Measurements from ENCODE around the gene ALK. TPM values are rescaled to one million over a fixed set of nuclear protein-coding genes. Genes with fewer than 3 reads are reported as not detected.

ALK gene
- polyA plus RNA-seq, 1 experiment = not detected

- H3K27ac ChIP-seq (ENCODE audit: low read depth, low read length) = no peak overlapping the region
- H3K4me3 ChIP-seq (ENCODE audit: low read depth, low read length) = no peak overlapping the region
- DNase-seq (ENCODE audit: low read depth, low spot score) = no peak
- CTCF ChIA-PET = no interaction called here
- H3K27me3 ChIP-seq (ENCODE audit: control insufficient read depth, insufficient read depth, low read length) = peaks cover 6% of the 10 kb centered on the region
- no peak for TF ChIP-seq CTCF (IDR thresholded peaks at IDR 0.05; ENCODE audit: low read depth, low read length)
- H3K9me3 ChIP-seq (ENCODE audit: control insufficient read depth, insufficient read depth, low read length) = no peaks in the 10 kb centered on the region
- POLR2A ChIA-PET = no interaction called here
Observed at GRCh38 chr2:29363111-29363510, 558.3 kb downstream of the ALK start.

- no peak for DNase-seq (ENCODE audit: low read depth, low spot score)
- Histone ChIP-seq H3K27ac (ENCODE audit: low read depth, low read length) (no peak overlapping the region), H3K4me3 (ENCODE audit: low read depth, low read length) (no peak overlapping the region), H3K27me3 (ENCODE audit: control insufficient read depth, insufficient read depth, low read length) (peaks cover 12% of the 10 kb centered on the region), H3K9me3 (ENCODE audit: control insufficient read depth, insufficient read depth, low read length) (no peaks in the 10 kb centered on the region)
- ChIA-PET POLR2A (no interaction called here), CTCF (no interaction called here)
- no peak for TF ChIP-seq CTCF (IDR thresholded peaks at IDR 0.05; ENCODE audit: low read depth, low read length)
Observed at GRCh38 chr2:29361231-29361630, 560.2 kb downstream of the ALK start.

GRCh38 chr2:29360016-29360784 is 561.2 kb downstream of the ALK start:
- no peak overlapping the region for H3K4me3 ChIP-seq (ENCODE audit: low read depth, low read length)
- H3K27ac ChIP-seq (ENCODE audit: low read depth, low read length) = no peak overlapping the region
- TF ChIP-seq CTCF (IDR thresholded peaks at IDR 0.05; ENCODE audit: low read depth, low read length) = no peak
- H3K27me3 ChIP-seq (ENCODE audit: control insufficient read depth, insufficient read depth, low read length) = peaks cover 12% of the 10 kb centered on the region
- no peaks in the 10 kb centered on the region for H3K9me3 ChIP-seq (ENCODE audit: control insufficient read depth, insufficient read depth, low read length)
- ChIA-PET POLR2A (no interaction called here), CTCF (no interaction called here)
- DNase-seq (ENCODE audit: low read depth, low spot score) = no peak

- DNase-seq (ENCODE audit: low read depth, low spot score) = no peak
- POLR2A ChIA-PET = interaction anchor here (0.7 kb wide), 1 partner anchor 12 kb away, joined by 4 read pairs; no protein-coding TSS in a partner anchor
- Histone ChIP-seq H3K9me3 (ENCODE audit: control insufficient read depth, insufficient read depth, low read length) (no peaks in the 10 kb centered on the region), H3K27ac (ENCODE audit: low read depth, low read length) (no peak overlapping the region), H3K27me3 (ENCODE audit: control insufficient read depth, insufficient read depth, low read length) (peaks cover 22% of the 10 kb centered on the region), H3K4me3 (ENCODE audit: low read depth, low read length) (no peak overlapping the region)
- TF ChIP-seq CTCF (IDR thresholded peaks at IDR 0.05; ENCODE audit: low read depth, low read length) = no peak
- CTCF ChIA-PET = no interaction called here
Observed at GRCh38 chr2:29353403-29353991, 567.9 kb downstream of the ALK start.

DNA sequence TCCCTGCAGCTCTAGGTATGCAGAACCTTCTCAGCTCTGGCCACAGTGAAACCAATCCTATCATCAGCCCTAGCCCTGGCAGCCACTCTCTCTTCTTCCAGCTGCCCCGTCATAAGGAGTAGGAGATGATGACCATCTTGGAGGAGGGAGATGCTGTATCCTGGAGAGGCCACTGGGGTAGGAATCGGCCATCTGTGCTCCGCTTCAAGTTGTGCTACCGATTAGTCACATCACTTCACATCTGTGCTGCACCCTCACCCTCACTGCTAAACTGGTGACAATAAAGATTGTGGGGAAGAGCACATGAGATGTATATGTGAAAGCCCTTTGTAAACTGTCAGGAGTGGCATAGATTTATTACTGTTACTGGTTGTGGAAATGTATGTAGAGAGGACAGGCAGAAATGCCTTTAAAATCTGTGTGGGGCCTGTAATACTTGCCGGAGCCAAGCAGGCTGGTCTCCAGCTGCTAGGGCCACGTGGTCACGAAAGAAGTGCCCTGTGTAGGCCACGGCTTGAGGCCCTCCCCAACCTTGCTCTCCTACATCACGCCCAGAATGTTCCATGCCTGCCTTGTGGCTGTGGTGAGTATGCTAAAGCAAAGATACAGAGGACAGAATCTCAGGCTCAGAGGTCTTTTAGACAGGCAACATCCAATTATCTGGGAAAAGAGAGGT is 569.3 kb downstream of the ALK start:
- Histone ChIP-seq H3K27ac (ENCODE audit: low read depth, low read length) (no peak overlapping the region), H3K4me3 (ENCODE audit: low read depth, low read length) (no peak overlapping the region), H3K9me3 (ENCODE audit: control insufficient read depth, insufficient read depth, low read length) (no peaks in the 10 kb centered on the region), H3K27me3 (ENCODE audit: control insufficient read depth, insufficient read depth, low read length) (peaks cover 20% of the 10 kb centered on the region)
- no peak for TF ChIP-seq CTCF (IDR thresholded peaks at IDR 0.05; ENCODE audit: low read depth, low read length)
- DNase-seq (ENCODE audit: low read depth, low spot score) = no peak
- ChIA-PET POLR2A (no interaction called here), CTCF (no interaction called here)
